Measurements from ENCODE around the gene SSBP4. TPM values are rescaled to one million over a fixed set of nuclear protein-coding genes. Genes with fewer than 3 reads are reported as not detected.
A peak's percentile ranks its signal among the peaks of the same experiment; 100 is the strongest.

Gene SSBP4
- total and polyA plus RNA-seq, 2 of the 4 experiments (the other 2 are of a cell fraction), result 14.9 to 39.7 TPM

DNA sequence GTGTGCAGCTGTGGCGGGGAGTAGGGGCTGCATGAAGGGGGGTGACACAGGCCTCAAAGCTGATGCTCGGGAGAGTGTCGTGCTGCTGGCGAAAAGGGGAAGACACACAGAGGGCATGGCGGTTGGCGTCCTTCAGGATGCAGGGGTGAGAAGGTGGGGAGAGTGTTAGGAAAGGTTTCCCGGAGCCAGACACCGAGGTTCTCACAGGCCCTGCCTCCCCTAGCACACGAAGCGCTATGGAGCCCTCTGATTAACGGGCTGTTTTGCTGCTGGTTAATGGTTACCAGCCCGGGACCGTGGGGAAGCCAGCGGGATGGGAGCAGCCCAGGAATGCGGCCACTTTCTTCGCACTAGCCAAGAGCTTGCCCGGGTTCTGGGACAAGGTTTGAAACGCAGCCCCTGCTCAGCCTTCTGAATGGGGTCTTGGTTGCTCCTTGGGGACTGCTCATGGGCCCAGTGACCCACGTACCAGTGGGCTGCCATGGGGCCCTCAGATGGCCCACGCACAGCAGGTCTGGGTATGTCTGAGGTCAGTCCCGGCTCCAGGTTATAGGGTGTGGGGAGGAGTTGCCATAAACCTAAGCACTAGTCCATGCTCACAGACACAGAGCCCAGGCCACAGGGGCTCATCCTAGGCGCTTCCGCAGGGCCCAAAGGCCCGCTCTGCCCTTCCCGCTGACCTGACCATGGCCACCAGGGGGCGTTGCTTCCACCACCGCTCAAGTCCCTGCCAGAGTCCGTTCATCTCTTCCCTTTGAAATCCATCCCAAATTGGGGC lies 50.1 kb downstream of the SSBP4 start:
- 92% methylated on average over 10 of the region's 28 CpGs; no CpG with 5 or more reads in 1 of the 2 experiments for WGBS, 2 experiments (ENCODE audit: extremely low coverage in 2 of 2, insufficient read length in 1 of 2)
- no peak overlapping the region for H3K4me2 ChIP-seq (ENCODE audit: low read depth, low read length)
- in situ Hi-C loops (cut with MboI; ENCODE audit: low sequenced_read_pairs), result no loop called here
- peaks cover 89% of the 10 kb centered on the region for H4K20me1 ChIP-seq (ENCODE audit: insufficient read depth, low read length)
- H2BK15ac ChIP-seq (ENCODE audit: low read depth, low read length), result no peak overlapping the region; the same call in 2 of the 3 replicates
- ChIA-PET CTCF (interaction anchor here (1.0 kb wide), 1 partner anchor 12 kb away, joined by 4 read pairs; no protein-coding TSS in a partner anchor), POLR2A (ENCODE audit: unreplicated experiment) (no interaction called here)
- peaks cover 27 to 93% of the 10 kb centered on the region in 2 experiments for H3K79me1 ChIP-seq (ENCODE audit: low read depth in 1 of 2, low read length in 2 of 2)
- H4K8ac ChIP-seq (ENCODE audit: low read depth in 2 of 2, low read length in 2 of 2), result no peak overlapping the region; a peak in 1 of 4 replicates
- H4K91ac ChIP-seq (ENCODE audit: insufficient read depth, low read depth, low read length), result no peak overlapping the region
- H2AK5ac ChIP-seq (ENCODE audit: low read depth, low read length), result peak overlapping the region; percentile 53; the same call in 1 of the 2 replicates
- H3K23ac ChIP-seq (ENCODE audit: low read depth, low read length), result no peak overlapping the region
- H3K36me3 ChIP-seq (ENCODE audit: control insufficient read depth, insufficient read depth, low read length), result peaks cover 15% of the 10 kb centered on the region
- no TSS peak for BruUV-seq (replicated peaks)
- TF ChIP-seq, protein P1, sequence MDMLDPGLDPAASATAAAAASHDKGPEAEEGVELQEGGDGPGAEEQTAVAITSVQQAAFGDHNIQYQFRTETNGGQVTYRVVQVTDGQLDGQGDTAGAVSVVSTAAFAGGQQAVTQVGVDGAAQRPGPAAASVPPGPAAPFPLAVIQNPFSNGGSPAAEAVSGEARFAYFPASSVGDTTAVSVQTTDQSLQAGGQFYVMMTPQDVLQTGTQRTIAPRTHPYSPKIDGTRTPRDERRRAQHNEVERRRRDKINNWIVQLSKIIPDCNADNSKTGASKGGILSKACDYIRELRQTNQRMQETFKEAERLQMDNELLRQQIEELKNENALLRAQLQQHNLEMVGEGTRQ (IDR thresholded peaks at IDR 0.05; ENCODE audit: low read depth, low read length), result no peak
- peak; percentile 71 for TF ChIP-seq RAD21 (IDR thresholded peaks at IDR 0.05; ENCODE audit: low read length)
- TF ChIP-seq, protein P2, sequence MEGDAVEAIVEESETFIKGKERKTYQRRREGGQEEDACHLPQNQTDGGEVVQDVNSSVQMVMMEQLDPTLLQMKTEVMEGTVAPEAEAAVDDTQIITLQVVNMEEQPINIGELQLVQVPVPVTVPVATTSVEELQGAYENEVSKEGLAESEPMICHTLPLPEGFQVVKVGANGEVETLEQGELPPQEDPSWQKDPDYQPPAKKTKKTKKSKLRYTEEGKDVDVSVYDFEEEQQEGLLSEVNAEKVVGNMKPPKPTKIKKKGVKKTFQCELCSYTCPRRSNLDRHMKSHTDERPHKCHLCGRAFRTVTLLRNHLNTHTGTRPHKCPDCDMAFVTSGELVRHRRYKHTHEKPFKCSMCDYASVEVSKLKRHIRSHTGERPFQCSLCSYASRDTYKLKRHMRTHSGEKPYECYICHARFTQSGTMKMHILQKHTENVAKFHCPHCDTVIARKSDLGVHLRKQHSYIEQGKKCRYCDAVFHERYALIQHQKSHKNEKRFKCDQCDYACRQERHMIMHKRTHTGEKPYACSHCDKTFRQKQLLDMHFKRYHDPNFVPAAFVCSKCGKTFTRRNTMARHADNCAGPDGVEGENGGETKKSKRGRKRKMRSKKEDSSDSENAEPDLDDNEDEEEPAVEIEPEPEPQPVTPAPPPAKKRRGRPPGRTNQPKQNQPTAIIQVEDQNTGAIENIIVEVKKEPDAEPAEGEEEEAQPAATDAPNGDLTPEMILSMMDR (conservative IDR thresholded peaks at IDR 0.05; ENCODE audit: low read depth, low read length), result peak; percentile 72
- TF ChIP-seq SMC3 (IDR thresholded peaks at IDR 0.05; ENCODE audit: low read depth, low read length), result peak; percentile 63
- dilution Hi-C loops (cut with HindIII; ENCODE audit: low sequenced_read_pairs, unreplicated experiment), result no loop called here
- H3K14ac ChIP-seq (replicated peaks; ENCODE audit: low read depth, low read length), result no peak overlapping the region
- H3K27ac ChIP-seq (ENCODE audit: insufficient read depth, low read length), result no peak overlapping the region
- no peak overlapping the region for H3K4ac ChIP-seq (ENCODE audit: low read depth, low read length)
- no peak overlapping the region for H2AFZ ChIP-seq (replicated peaks; ENCODE audit: low read length, poor library complexity)
- no peak overlapping the region for H2BK120ac ChIP-seq (ENCODE audit: low read depth, low read length)
- peaks cover 33% of the 10 kb centered on the region for H3K9me1 ChIP-seq (ENCODE audit: insufficient read depth, low read length)
- DNase-seq (peak; percentile 66), ATAC-seq (ENCODE audit: low read depth) (peak; percentile 25; the same call in 1 of the 2 replicates)
- H4K5ac ChIP-seq (ENCODE audit: low read depth, low read length), result no peak overlapping the region
- intact Hi-C loops (cut with micrococcal nuclease), result loop anchor here (5.0 kb wide), 1 partner anchor 103 kb away; the partner anchor contains the start of gene UBA52
- H3K9me3 ChIP-seq (ENCODE audit: control insufficient read depth, insufficient read depth, low read length), result no peaks in the 10 kb centered on the region
- H2BK5ac ChIP-seq (ENCODE audit: low read depth, low read length, poor library complexity, severe bottlenecking), result no peak overlapping the region
- no peak overlapping the region for H3K18ac ChIP-seq (ENCODE audit: low read depth, low read length)
- no peak overlapping the region for H2BK20ac ChIP-seq (ENCODE audit: low read depth, low read length)
- H3K4me3 ChIP-seq (ENCODE audit: insufficient read depth, low read depth, low read length), result no peak overlapping the region
- H3K27me3 ChIP-seq (ENCODE audit: control insufficient read depth, insufficient read depth, low read length), result no peaks in the 10 kb centered on the region
- no peak overlapping the region for H3K56ac ChIP-seq (ENCODE audit: extremely low read depth, insufficient read depth, low read length)
- H3K4me1 ChIP-seq (ENCODE audit: control insufficient read depth, insufficient read depth, low read length), result peaks cover 32% of the 10 kb centered on the region
- peak overlapping the region; percentile 73 for H2AK9ac ChIP-seq (replicated peaks; ENCODE audit: low read depth, low read length, poor library complexity)
- no peak overlapping the region for H3K9ac ChIP-seq (ENCODE audit: low read depth, low read length)
